Thyroid gland (tissue), 4 donors: Measurements from ENCODE around the gene CSNK2A2.

ENCODE experiments used
- CTCF ChIP-seq, 6 experiments: fragments of 200-600 bp in 3 of 6; fragments of 450-650 bp in 3 of 6; sonication (generic) in 3 of 6; IDR thresholded peaks; one replicate each; pipeline ENCODE4 v1.5.1; 2016 to 2019; ENCODE audit warnings: antibody characterized with exemption in 6 of 6, mild to moderate bottlenecking in 2 of 6, inconsistent platforms in 1 of 6, moderate library complexity in 1 of 6
- POLR2A ChIP-seq, 2 donors: fragments of 450-650 bp; IDR thresholded peaks; one replicate each; pipeline ENCODE4 v1.6.1; 2017; ENCODE audit warnings: antibody characterized with exemption in 2 of 2, mild to moderate bottlenecking in 2 of 2, moderate library complexity in 1 of 2

DNA sequence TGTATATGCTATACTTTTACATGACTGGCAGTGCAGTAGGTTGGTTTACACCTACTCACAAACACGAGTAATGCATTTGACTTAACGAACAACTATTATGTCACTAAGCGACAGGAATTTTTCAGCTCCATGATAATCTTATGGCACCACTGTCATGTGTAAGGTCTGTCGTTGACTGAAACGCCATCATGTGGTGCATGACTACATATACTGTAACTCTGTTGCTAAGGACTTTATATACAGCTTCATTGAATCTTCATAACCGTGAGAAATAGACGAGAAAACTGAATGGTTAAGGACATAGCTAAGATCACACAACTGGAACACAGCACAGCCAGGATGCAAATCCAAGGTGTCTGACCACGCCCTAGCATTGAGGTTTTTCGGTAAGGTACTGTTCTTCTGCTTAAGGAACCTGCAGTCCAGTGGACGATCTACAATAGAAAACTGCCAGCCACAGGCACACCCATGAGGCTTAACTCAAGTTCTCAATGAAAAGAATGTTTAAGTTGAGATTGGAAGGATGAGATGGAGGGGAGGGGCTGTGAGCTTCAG is 72.0 kb downstream of the CSNK2A2 start:
- TF ChIP-seq CTCF (IDR thresholded peaks at IDR 0.05) (no peak), POLR2A (IDR thresholded peaks at IDR 0.05) (no peak)
